ENCODE results near the gene SPIN2B. TPM values are rescaled to one million over a fixed set of nuclear protein-coding genes. Genes with fewer than 3 reads are reported as not detected.

Gene SPIN2B
- 8.1 and 14.2 TPM in 2 replicates for total RNA-seq (2014; rRNA removed; shearing (Covaris generic))
- total RNA-seq (2022): 12.4 and 14.3 TPM in 2 replicates
- percentile 50 among the genes with signal in this experiment for Bru-seq, nascent RNA
- BruChase-seq, experiment 1, labeled RNA remaining after a 6-hour chase: percentile 65 among the genes with signal in this experiment
- BruChase-seq, experiment 2, labeled RNA remaining after a 2-hour chase: percentile 63 among the genes with signal in this experiment
- long read RNA-seq, partial matches to known transcripts: 1 of 18 reads
- long read RNA-seq, other reads (novel, unspliced or antisense): 12 of 18 reads

DNA sequence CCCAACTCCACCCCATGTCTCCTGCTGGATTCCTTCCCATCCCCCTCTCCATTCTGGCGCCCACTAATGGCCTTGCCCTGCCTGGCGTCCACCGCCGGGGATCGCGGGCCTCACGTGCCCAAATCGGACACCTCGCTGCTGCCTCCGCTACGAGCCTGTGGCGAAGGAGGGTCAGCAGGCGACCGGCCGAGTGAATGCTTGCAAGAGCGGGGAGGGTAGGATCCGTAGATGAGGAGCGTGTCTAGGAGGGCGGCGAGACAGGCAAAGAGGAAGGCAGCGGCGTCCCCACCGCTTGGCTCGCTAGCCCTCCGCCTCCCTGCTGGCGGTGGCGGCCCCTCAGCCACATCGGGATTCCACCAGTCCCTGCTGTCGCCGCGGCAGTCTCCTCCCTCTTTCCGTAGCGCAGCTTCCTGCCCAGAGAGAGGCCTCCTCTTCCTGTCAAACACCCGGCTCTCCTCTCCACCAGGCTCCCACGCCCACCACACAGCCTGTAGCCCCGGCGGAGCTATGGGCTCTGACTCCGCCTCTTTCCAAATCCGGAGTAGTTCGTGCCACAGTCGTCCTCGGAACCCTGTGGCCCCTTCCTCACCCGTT is at the start of gene SPIN2B:
Gene SPIN2B (minus strand): TSS at position 387 of the 594 bp plus-strand sequence.
- H3K36me3 ChIP-seq (ENCODE audit: insufficient read depth, low read length): no peaks in the 10 kb centered on the region
- no peaks in the 10 kb centered on the region for H3K9me3 ChIP-seq (ENCODE audit: low read length)
- peak; percentile 80 for DNase-seq (ENCODE audit: low spot score)
- ChIA-PET CTCF (ENCODE audit: unreplicated experiment) (no interaction called here), POLR2A (no interaction called here)
- BruUV-seq (replicated peaks): no TSS peak
- peaks cover 6% of the 10 kb centered on the region for H3K4me1 ChIP-seq (ENCODE audit: insufficient read depth, low read length, poor library complexity, severe bottlenecking)
- H4K20me1 ChIP-seq (ENCODE audit: insufficient read depth, low read length): no peaks in the 10 kb centered on the region
- peak within 1 kb of the TSS; percentile 72 for H3K4me3 ChIP-seq (ENCODE audit: low read depth, low read length, poor library complexity, severe bottlenecking)
- H3K27ac ChIP-seq (ENCODE audit: low read depth, low read length, poor library complexity, severe bottlenecking): no peak within 1 kb of the TSS
- peak within 1 kb of the TSS; percentile 74 for H2AFZ ChIP-seq (ENCODE audit: low read length)
- H3K4me2 ChIP-seq (ENCODE audit: low read length): peak within 1 kb of the TSS; percentile 73
- intact Hi-C loops (cut with micrococcal nuclease; ENCODE audit: unreplicated experiment): no loop called here
- no peak for TF ChIP-seq EZH2phosphoT487 (IDR thresholded peaks at IDR 0.05; ENCODE audit: borderline replicate concordance, low read depth, low read length)
- TF ChIP-seq, protein P1, sequence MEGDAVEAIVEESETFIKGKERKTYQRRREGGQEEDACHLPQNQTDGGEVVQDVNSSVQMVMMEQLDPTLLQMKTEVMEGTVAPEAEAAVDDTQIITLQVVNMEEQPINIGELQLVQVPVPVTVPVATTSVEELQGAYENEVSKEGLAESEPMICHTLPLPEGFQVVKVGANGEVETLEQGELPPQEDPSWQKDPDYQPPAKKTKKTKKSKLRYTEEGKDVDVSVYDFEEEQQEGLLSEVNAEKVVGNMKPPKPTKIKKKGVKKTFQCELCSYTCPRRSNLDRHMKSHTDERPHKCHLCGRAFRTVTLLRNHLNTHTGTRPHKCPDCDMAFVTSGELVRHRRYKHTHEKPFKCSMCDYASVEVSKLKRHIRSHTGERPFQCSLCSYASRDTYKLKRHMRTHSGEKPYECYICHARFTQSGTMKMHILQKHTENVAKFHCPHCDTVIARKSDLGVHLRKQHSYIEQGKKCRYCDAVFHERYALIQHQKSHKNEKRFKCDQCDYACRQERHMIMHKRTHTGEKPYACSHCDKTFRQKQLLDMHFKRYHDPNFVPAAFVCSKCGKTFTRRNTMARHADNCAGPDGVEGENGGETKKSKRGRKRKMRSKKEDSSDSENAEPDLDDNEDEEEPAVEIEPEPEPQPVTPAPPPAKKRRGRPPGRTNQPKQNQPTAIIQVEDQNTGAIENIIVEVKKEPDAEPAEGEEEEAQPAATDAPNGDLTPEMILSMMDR (conservative IDR thresholded peaks at IDR 0.05; ENCODE audit: low read length): no peak
- H3K79me2 ChIP-seq (ENCODE audit: insufficient read depth, low read depth, low read length): peaks cover 6% of the 10 kb centered on the region; the same call in 1 of the 2 replicates
- H3K9me2 ChIP-seq (ENCODE audit: insufficient read depth, low read length): no peaks in the 10 kb centered on the region

DNA sequence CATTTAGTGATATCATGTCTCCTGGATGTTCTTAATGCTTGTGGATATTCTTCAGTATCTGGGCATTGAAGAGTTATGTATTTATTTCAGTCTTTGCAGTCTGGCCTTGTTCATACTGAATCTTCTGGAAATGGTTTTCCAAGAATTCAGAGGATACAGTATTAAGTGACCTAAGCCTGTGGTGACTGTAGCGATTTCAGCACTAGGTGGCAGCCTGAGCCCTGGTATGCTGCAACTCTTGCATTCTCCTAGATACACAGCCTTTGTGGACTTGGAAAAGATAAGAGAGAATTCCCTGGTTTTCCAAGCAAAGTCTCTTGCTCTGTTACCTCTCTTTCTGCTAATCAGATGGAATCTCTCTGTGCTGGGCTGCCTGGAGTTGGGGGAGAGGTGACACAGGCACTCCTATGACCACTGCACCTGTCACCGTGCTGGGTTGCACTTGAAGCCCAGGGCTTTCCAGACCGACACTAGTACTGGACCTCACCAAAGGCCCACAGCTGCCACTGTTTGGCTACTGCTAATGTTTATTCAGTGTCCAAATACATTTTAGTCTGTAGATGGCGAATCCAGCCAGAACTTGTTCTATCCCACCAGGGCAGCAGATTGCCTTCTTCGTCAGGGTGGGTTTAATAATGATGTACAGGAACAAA is 35.2 kb upstream of the SPIN2B start:
- Histone ChIP-seq H4K20me1 (ENCODE audit: insufficient read depth, low read length) (no peaks in the 10 kb centered on the region), H3K4me1 (ENCODE audit: insufficient read depth, low read length, poor library complexity, severe bottlenecking) (no peaks in the 10 kb centered on the region), H2AFZ (ENCODE audit: low read length) (no peak overlapping the region), H3K9me2 (ENCODE audit: insufficient read depth, low read length) (no peaks in the 10 kb centered on the region), H3K36me3 (ENCODE audit: insufficient read depth, low read length) (no peaks in the 10 kb centered on the region), H3K9me3 (ENCODE audit: low read length) (no peaks in the 10 kb centered on the region), H3K4me3 (ENCODE audit: low read depth, low read length, poor library complexity, severe bottlenecking) (no peak overlapping the region), H3K4me2 (ENCODE audit: low read length) (no peak overlapping the region), H3K79me2 (ENCODE audit: insufficient read depth, low read depth, low read length) (no peaks in the 10 kb centered on the region), H3K27ac (ENCODE audit: low read depth, low read length, poor library complexity, severe bottlenecking) (no peak overlapping the region)
- BruUV-seq (replicated peaks): no TSS peak
- no peak for TF ChIP-seq EZH2phosphoT487 (IDR thresholded peaks at IDR 0.05; ENCODE audit: borderline replicate concordance, low read depth, low read length)
- TF ChIP-seq, protein P1 (conservative IDR thresholded peaks at IDR 0.05; ENCODE audit: low read length): peak; percentile 69
- intact Hi-C loops (cut with micrococcal nuclease; ENCODE audit: unreplicated experiment): loop anchor here (2.0 kb wide), 1 partner anchor 298 kb away; no protein-coding TSS in a partner anchor
- peak; percentile 20 for DNase-seq (ENCODE audit: low spot score)
- ChIA-PET CTCF (ENCODE audit: unreplicated experiment) (no interaction called here), POLR2A (interaction anchor here (0.6 kb wide), 2 partner anchors 9 to 174 kb away, joined by 3 read pairs; no protein-coding TSS in a partner anchor)

Measured in OCI-LY7 (cell line).